EL (cell line): ENCODE results near the gene NGF.
A peak's percentile ranks its signal among the peaks of the same experiment; 100 is the strongest.
"Not testable (repeated sequence)": the region's sequence is repeated elsewhere in the genome, so short reads cannot be mapped to it uniquely, and the experiment has no call there.

Source experiments
- DNase-seq: peaks from one replicate; pipeline ENCODE4 v3.0.0-alpha.2; 2016

Gene NGF

DNA sequence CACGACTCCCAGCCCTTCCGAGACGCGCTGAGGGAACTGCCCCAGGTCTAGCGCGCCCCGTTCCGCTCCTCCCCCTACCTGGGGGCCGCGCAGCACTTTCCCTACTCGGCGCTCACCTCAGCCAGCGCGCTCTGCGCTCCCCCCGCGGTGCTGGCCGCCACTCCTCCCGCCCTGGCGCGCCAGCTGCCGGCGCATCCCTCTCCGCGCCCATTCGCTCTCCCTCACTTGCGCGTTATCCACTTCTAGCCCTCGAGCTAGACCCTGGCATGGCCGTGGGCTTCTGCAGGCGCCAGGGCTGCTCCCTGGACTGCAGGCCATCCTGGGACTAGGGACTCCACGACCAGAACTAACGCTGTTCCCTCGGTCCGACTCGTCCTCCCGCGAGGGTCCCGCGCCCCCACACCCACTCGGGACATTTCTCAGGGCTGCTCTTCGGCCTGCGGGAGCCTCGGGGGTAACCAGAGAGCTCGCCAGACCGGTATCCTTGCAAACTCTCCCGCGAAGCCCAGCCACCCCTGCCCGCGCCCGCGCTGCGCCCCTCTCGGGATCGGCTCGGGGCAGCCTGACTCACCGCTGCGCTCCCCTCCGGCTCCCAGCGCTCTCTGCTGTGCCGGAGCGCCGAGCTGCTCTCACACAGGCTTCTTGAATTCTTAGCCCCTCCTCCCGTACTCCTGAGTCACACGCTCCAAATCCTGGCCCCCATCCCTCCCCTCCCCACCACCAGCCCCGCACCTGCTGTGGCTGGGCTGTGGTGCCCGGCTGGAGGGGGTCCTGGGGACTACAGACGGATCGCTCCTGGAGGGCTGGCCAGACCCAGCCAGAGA lies at the start of gene NGF:
NGF (minus strand) TSS at position 617 of the 824 bp plus-strand sequence. CDS start 51,454 bp downstream, outside the sequence.
- peak; percentile 87 for DNase-seq

DNA sequence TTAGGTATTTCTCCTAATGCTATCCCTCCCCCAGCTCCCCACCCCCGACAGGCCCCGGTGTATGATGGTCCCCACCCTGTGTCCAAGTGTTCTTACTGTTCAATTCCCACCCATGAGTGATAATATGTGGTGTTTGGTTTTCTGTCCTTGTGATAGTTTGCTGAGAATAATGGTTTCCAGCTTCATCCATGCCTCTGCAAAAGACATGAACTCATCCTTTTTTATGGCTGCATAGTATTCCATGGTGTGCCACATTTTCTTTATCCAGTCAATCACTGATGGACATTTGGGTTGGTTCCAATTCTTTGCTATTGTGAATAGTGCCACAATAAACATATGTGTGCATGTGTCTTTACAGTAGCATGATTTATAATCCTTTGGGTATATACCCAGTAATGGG lies 45.4 kb upstream of the NGF start:
- not testable (repeated sequence) for DNase-seq

DNA sequence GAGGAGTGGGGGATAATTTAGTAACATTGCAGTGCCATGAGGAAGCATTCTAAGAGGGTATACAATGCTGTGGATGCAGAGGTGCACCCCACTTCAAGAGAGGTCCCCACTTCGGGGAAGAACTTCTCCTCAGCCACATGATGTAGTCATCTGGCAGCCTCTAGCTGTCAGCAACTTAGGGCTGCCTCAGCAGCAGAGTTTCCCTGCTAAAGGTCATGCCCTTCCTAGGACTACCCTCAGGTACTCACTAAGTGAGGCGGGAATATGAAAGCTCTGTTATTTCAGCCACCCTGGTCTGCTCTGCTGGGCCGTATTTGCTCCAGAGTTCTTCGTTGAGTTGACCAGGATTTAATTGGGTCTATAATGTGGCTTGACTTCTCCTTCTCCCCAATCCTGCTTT lies 41.9 kb upstream of the NGF start:
- DNase-seq = no peak

DNA sequence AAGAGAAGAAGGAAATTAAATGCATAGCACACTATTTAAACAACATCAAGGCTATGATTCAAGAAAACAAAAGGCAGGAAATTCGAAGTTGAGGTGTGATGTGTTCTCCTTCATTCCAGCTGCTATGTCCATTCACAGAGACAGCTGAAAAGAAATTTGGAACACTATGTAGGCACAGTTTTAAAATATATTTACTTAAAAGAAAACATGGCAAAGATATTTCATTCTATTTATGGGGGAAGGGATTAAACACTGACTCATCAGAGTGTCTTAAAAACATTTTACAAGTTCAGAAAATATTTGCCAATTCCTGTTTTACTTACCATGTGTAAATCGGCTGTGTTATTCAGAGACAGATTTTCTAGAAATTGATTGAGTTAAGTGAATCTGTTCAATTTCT lies 39.4 kb upstream of the NGF start:
- peak; percentile 40 for DNase-seq

DNA sequence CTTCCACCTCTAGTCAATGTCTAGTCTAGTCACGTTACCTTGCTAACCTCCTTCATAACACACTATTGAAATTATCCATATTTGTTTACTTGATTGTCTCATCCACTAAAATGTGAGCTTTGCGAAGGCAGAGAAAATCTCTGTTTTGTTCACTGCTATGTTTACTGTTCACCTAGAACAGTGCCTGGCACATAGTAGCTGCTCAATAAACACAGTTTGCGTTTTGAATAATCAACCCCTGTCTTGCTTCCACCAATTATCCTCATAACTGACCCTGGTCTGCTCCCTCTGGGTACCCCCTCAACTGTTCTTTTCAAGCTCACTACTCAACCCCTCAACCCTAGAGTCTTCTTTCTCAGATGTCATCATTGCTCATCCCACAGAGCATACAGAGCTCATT lies 36.5 kb upstream of the NGF start:
- DNase-seq = no peak

DNA sequence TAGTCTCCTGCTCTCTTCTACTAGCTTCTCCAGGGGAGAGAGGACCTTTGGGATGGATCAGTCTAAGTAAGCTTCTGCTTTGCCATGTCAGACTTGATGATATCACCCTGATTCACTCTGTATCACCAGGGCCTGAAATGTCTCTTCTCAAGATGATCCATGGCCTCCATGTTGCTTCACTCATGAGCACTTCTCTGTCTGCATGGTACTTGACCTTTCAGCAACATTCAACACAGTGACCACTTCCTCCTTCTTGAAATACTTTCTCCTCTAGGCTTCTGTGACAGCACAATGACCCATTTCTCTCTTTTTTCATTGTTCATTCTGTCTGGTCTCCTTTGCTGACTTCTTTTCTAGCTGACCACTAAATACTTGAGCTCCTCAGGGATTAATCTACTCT lies 35.3 kb upstream of the NGF start:
- DNase-seq = peak; percentile 90

DNA sequence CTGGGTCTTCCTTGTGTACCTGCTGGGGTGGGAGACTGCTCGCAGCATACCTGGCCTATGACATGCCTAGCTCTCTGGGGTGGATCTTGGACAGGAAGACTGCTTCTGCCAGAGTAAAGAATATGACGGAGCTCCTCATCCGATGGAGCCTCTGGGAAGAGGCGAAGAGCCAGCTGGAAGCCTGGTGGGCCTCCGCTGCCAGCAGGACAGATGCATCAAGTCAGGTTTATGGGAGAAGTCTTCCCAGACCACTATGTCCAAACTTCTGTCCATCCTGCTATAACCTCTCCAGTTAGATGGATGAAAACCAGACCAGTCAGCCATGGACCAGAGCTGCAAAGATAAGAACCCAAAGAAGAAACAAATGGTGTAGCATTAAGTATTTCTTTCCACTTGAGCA lies 27.7 kb upstream of the NGF start:
- DNase-seq = no peak

DNA sequence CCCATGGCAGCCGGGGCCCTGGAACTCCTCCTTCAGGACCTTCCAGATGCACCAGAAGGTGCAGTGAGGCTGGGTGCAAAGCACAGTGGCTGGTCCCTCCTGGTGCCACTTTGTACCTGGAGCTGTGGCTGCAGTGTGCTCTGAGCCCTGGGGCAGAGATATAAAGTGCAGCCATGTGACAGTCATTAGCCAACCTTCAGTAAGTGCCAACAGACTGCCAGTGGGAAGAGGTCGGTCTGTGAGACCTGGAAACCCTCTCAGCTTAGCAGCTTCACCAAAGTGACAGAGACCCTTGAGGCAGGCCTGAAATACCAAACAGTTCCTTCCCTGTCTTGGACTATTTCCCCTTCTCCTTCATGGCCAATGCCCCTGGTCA lies 26.7 kb upstream of the NGF start:
- no peak for DNase-seq

DNA sequence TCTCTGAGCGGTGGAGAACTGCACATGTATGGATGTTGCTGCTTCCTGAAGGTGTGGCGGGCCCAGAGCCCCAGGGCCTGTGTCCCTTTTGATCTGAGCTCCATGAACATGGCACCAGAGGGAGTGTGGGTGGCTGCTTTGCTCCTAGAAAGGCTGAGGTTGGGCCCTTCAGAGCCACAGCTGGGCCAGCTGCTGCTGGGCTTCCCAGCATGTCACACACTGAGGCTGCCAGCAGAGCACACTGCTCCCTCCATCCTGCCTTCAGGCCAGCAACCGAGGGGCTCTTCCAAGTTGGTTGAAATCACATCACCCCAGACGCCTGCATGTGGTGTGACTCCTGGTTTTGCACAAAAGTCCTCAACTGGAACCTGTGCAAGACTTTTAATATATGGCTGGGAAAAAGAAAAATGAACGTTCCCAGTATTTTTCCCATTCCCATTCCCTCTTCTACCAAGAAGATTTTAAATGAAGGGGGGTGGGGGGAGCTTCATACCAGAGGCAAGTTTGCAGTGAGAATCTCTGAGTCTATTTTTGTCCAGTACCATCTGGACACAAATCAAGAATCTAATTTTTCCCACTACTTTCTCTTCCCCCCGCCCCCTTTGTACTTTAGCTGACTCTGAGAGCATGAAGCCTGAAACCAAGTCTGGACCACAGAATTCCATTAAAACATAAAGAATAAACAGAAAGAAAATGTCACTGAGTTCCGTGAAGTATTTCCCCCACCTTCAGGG lies 26.2 kb upstream of the NGF start:
- peak; percentile 45 for DNase-seq

DNA sequence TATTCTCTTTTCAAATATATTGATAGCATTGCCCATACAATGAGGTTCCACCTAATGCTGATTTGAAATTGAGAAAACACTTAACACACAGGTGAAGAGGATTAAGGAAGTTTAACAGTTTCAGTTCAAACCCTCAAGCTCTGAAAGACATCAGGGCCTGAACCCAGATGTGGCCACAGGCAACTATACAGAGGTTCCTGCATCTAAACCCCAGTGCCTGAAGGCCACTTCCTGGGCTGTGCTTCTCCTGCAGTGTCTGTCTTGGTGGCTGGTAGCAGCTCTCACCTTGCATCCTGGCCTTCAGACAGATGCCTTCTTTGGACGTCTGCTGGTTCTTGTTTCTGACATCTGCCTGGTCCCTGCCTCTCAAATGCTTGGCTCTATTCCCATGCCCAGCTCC lies 25.1 kb upstream of the NGF start:
- DNase-seq = no peak

DNA sequence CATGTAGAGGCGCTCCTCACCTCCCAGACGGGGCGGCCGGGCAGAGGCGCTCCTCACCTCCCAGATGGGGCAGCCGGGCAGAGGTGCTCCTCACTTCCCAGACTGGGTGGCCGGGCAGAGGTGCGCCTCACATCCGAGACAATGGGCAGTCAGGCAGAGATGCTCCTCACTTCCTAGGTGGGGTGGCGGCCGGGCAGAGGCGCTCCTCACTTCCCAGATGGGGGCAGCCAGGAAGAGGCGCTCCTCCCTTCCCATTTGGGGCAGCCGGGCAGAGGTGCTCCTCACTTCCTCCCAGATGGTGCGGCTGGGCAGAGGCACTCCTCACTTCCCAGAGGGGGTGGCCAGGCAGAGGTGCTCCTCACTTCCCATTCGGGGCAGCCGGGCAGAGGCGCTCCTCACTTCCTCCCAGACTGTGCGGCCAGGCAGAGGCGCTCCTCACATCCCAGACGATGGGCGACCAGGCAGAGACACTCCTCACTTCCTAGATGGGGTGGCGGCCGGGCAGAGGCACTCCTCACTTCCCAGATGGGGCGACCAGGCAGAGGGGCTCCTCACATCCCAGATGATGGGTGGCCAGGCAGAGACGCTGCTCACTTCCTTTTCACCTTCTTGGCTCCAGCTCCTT lies 22.6 kb upstream of the NGF start:
- not testable (repeated sequence) for DNase-seq

DNA sequence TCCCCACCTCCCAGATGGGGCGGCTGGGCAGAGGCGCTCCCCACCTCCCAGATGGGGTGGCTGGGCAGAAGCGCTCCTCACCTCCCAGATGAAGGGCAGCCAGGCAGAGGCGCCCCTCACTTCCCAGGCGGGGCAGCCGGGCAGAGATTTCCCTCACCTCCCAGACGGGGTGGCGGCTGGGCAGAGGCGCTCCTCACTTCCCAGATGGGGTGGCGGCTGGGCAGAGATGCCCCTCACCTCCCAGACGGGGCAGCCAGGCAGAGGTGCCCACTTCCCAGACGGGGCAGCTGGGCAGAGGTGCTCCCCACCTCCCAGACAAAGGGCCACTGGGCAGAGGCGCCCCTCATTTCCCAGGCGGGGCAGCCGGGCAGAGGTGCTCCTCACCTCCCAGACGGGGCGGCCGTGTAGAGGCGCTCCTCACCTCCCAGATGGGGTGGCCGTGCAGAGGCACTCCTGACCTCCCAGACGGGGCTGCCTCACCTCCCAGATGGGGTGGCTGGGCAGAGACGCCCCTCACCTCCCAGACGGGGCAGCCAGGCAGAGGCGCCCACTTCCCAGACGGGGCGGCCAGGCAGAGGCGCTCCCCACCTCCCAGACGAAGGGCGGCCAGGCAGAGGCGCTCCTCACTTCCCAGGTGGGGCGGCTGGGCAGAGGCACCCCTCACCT lies 21.9 kb upstream of the NGF start:
- DNase-seq = not testable (repeated sequence)

DNA sequence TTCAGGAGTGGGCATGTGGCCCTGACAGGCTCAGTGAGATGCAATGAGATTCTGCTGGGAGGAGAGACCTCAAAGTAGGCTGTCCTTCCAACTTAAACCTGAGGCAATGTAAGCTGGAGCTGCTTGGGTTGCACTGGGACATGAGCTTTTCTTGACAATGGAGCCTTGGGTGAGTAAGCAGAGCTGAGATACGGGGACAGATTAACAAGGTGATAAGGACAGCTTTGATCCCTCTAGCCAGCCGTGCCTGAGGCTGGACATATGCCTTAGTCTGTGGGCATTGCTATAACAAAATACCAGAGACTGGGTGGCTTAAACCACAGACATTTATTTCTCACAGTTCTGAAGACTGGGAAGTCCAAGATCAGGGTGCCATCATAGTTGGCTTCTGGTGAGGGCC lies 18.3 kb upstream of the NGF start:
- no peak for DNase-seq

DNA sequence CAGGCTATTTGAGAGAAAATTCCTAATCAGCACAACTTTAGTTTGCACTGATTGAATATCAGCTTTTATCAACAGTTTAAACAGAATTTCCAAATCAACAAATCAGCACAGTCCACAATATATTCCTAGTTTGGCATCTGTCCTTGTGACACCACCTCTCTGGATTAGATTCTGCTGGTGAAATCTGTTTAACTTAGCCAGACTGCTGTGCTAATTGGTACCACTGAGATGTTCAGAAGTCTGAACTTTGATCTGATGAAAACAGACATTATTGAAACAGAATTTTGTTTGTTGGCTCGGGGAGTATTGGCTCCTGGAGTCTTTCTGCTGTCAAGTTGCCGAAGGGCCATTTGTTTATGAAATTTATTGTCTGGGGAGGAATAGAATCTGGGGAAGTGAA lies 17.0 kb upstream of the NGF start:
- no peak for DNase-seq

DNA sequence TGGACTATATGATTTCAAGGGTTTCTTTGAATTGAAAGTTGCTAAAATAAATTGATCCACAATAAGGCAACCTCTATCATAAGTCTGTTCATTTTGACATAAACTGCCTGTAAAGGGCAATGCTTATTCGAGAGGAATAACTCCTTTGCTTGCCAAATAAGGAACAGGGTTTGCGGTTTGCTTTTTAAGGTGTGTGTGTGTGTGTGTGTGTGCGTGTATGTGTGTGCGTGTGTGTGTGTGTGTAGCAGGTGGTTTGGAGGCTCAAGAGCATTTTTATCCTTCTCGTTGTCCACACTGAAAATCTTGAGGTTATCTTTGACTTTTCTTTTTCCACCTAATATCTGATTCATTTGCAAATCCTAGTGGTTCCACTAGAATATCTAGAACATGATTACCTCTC lies 13.1 kb upstream of the NGF start:
- DNase-seq = no peak

DNA sequence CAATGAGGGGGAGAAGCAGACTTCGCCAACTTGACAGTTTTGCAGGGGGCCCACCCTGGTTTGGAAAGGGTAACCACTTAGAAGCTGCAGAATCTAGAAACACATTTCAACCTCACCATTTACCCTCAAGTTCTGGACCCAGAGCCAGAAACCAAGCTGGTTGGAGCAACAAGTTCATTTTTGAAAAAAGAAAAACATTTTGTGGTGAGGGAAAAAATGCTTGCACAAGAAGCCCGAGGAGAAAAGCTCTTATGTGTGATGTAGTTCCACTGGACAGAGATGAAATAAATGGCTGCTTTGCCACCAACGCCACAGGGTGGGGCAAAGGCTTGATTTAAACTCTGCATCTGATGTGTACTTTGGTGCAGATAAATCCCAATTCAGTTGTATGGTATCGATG lies 10.6 kb upstream of the NGF start:
- no peak for DNase-seq

DNA sequence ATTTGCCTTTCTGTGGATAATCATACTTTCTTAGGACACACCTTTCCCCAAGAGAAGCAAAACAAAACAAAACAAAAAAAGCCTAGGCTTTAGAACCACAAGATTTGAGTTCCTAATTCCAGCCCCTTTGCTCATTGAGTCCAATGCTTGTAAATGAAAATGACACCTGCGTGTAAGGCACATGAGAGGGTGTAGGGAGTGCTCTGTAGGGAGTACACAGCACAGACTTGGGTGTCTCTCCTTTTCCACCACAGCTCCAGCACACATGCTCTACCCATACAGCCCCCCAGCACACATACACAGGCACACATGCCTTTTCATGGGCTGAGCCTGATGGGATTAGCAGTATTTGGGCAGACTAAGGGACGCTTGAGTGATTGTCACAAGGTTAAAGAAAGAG lies 9.2 kb upstream of the NGF start:
- DNase-seq = no peak

DNA sequence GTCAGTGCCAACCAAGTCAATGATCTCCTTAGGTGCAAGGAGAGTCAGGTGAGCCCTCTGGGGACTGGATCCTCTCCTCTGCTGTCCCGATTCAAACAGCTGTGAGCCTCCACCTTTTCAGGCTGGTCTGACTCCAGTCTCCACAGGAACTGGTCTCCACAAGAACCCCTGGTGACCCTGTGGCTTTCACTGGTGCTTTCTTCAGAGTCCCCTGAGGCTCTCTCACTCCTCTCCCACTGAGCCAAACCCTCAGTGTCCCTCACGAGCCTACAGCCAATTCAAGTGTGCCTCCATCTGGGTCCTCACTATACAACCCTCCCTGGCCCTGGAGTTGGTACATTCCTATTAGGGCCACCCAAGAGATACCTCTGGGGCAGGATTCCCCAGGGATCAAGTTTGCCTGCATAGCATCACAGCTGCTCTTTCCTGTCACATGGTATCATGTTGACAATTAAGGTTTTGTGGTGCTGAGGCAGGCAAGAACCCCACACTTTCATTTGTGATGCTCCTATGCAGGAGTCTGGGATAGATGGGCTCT lies 5.2 kb upstream of the NGF start:
- no peak for DNase-seq

DNA sequence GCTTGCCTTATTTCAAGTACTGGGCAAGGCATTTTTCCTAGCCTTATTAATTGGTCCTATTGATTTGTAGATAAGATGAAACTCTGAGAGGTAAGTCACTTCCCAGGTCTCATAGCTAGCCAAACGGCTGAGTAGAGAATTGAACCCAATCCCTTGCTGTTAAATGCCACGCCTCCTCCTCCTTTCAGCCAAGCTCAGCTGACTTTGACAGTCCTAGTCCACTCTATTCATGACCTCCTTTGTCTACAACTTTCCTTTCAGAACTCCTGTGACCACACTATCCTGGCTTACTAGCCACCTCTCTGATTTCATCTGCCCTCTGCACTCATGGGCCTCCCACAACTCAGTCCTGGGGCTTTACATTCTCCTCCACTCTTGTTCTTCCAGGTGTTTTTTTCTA lies 3.9 kb upstream of the NGF start:
- DNase-seq = no peak

DNA sequence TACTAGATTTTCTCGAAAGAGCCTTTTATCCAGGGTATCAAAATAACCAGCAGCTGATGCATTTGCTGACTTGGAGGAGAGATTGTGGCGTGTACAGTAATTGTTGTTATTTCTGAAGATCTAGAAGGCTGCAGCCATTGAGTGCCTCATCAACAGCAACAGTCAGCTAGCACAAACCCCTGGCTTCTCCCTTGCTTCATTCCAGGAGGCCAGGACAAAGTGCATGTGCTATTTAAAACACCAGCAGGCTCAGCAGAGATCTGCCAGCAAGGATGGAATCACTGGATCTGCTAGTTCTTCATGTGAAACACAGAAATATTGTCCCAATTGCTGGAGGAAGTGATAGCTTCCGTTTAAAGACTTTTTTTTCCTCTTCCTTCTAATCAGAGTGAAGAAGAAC lies 2.8 kb upstream of the NGF start:
- no peak for DNase-seq

DNA sequence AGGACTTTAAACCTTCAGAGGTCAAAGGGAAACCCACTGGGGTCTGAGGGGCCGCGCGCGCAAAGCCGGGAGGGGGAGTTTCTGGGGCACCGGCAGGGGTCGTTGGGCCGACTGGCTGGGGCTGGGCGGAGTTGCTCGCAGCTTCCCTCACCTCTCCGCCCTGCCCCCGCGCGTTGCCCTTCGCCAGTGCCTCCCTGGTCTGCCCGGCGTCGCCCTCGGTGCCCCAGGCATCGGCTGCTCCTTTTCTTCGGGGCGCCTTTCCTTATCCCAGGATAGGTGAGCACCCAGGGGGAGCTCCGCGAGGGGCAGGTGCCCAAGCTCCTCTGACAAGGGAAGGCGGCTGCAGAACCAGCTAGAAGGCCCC lies 390 bp upstream of the NGF start:
- DNase-seq = no peak

DNA sequence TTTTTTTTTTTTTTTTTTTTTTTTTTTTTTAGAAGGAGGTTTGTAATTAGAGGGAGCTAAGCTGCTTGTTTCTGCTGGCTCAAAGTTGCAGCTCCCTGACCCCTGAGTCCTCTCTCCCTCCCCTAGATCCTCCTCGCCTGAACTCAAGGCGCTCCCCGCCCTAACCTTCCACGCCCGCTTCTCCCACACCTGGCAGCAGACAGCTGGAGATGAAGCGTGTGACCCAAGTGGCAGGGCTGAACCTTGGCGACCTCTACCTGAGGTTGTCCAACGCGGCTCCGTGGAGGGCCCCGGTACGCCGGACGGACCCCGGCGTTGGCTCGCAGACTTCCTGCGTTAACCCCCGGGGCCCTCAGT lies 795 bp downstream of the NGF start:
- no peak for DNase-seq

DNA sequence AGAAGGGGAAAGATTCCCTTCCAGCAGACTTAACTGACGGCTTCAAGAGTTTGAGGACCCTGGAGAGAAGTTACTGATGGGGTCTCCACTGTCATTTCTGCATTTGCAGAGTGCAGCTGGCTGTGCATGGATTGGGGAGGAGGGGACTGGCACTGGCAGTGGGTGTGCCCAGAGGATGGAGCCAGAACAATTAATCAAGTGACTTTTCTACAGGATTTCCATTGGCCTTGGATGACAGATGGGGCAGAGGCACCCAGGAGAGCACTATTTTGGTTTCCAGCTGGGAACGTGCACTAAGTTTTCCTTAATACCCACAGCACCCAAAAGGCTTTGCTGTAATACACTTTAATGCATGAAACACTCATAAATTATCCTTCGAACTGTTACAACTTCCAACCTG lies 1.3 kb downstream of the NGF start:
- DNase-seq = no peak
